CD14-positive monocyte (primary cell): ENCODE measurements around the gene MYO7A. TPM values are rescaled to one million over a fixed set of nuclear protein-coding genes. Genes with fewer than 3 reads are reported as not detected.

ENCODE experiments used
- DNase-seq, 3 donors: peaks; one replicate each; pipeline ENCODE4 v3.0.0-alpha.2; 2011 to 2022
- H2AFZ ChIP-seq: 2 replicates; pipeline ENCODE4 v1.6.0; 2012; ENCODE audit warnings: mild to moderate bottlenecking, low read depth, low read length, inconsistent platforms; ENCODE audit not compliant: insufficient read depth, poor library complexity, severe bottlenecking
- H3K27ac ChIP-seq, 2 donors: 1 replicate in 1 of 2; 2 replicates in 1 of 2; pipeline ENCODE4 v1.5.1; 2012 to 2013; ENCODE audit warnings: low read length in 2 of 2, control low read depth in 1 of 2, inconsistent platforms in 1 of 2, low read depth in 1 of 2, mild to moderate bottlenecking in 1 of 2
- H3K27me3 ChIP-seq, 2 donors: one replicate each; pipeline versions ENCODE4 v1.6.0 to v1.6.1; 2011 to 2013; ENCODE audit warnings: low read length in 2 of 2; ENCODE audit not compliant: control insufficient read depth in 2 of 2, insufficient read depth in 2 of 2
- H3K36me3 ChIP-seq, 2 donors: replicated peaks in 1 of 2; 1 replicate in 1 of 2; 2 replicates in 1 of 2; pipeline versions ENCODE4 v1.5.1 to v1.6.1; 2012 to 2013; ENCODE audit warnings: low read length in 2 of 2, control low read depth in 1 of 2, inconsistent platforms in 1 of 2, mild to moderate bottlenecking in 1 of 2; ENCODE audit not compliant: insufficient read depth in 2 of 2, control insufficient read depth in 1 of 2
- H3K4me1 ChIP-seq, 2 donors: 1 replicate in 1 of 2; 2 replicates in 1 of 2; pipeline versions ENCODE4 v1.5.1 to v1.6.1; 2012 to 2013; ENCODE audit warnings: low read length in 2 of 2, control low read depth in 1 of 2, inconsistent platforms in 1 of 2, mild to moderate bottlenecking in 1 of 2, moderate library complexity in 1 of 2; ENCODE audit not compliant: insufficient read depth in 2 of 2, control insufficient read depth in 1 of 2
- H3K4me2 ChIP-seq: replicated peaks from 2 replicates; pipeline ENCODE3; 2012; ENCODE audit warnings: low read length, moderate library complexity, mild to moderate bottlenecking; ENCODE audit not compliant: poor library complexity, severe bottlenecking; ENCODE audit errors: extremely low read depth
- H3K4me3 ChIP-seq, 3 experiments: fragments of 200-600 bp in 1 of 3; sonication (generic) in 1 of 3; replicated peaks in 1 of 3; 1 replicate in 2 of 3; 2 replicates in 1 of 3; pipeline ENCODE4 v1.5.1; 2011 to 2013; ENCODE audit warnings: low read length in 3 of 3, mild to moderate bottlenecking in 3 of 3, control low read depth in 2 of 3, low read depth in 2 of 3, inconsistent platforms in 1 of 3, moderate library complexity in 1 of 3
- H3K79me2 ChIP-seq: 2 replicates; pipeline ENCODE4 v1.6.0; 2012; ENCODE audit warnings: mild to moderate bottlenecking, control low read depth, inconsistent platforms, low read length, moderate library complexity; ENCODE audit not compliant: insufficient read depth
- H3K9ac ChIP-seq: 2 replicates; pipeline ENCODE4 v1.6.0; 2017; ENCODE audit warnings: low read length, mild to moderate bottlenecking; ENCODE audit not compliant: insufficient read depth, poor library complexity, severe bottlenecking
- H3K9me3 ChIP-seq, 2 donors: replicated peaks in 1 of 2; 1 replicate in 1 of 2; 2 replicates in 1 of 2; pipeline versions ENCODE4 v1.5.1 to v1.6.1; 2012 to 2013; ENCODE audit warnings: low read length in 2 of 2, control low read depth in 1 of 2; ENCODE audit not compliant: control insufficient read depth in 1 of 2, insufficient read depth in 1 of 2
- H4K20me1 ChIP-seq: 2 replicates; pipeline ENCODE4 v1.6.0; 2012; ENCODE audit warnings: mild to moderate bottlenecking, low read length, control low read depth, moderate library complexity; ENCODE audit not compliant: insufficient read depth
- H3K27ac Mint-ChIP-seq, 7 donors: one replicate each; pipeline ENCODE4 v1.8.0; 2020; ENCODE audit warnings: mild to moderate bottlenecking in 7 of 7, mixed read lengths in 7 of 7, moderate library complexity in 6 of 7, inconsistent platforms in 2 of 7
- H3K27me3 Mint-ChIP-seq, 3 donors: one replicate each; pipeline ENCODE4 v1.8.0; 2021 to 2022; ENCODE audit warnings: low read depth in 3 of 3, mild to moderate bottlenecking in 3 of 3, mixed read lengths in 3 of 3, moderate library complexity in 3 of 3, inconsistent platforms in 1 of 3
- H3K36me3 Mint-ChIP-seq, 2 donors: one replicate each; pipeline ENCODE4 v1.8.0; 2020; ENCODE audit warnings: mixed read lengths in 2 of 2, inconsistent platforms in 1 of 2, mild to moderate bottlenecking in 1 of 2
- H3K4me1 Mint-ChIP-seq: one replicate; pipeline ENCODE4 v1.8.0; 2020; ENCODE audit warnings: mild to moderate bottlenecking, mixed read lengths
- H3K4me3 Mint-ChIP-seq, 2 donors: one replicate each; pipeline ENCODE4 v1.8.0; 2020; ENCODE audit warnings: mild to moderate bottlenecking in 2 of 2, mixed read lengths in 2 of 2, moderate library complexity in 1 of 2
- H3K9me3 Mint-ChIP-seq, 7 donors: one replicate each; pipeline ENCODE4 v1.8.0; 2020 to 2022; ENCODE audit warnings: mixed read lengths in 7 of 7, mild to moderate bottlenecking in 6 of 7, moderate library complexity in 6 of 7, inconsistent platforms in 2 of 7
- CTCF ChIP-seq: fragments of 200-600 bp; IDR thresholded peaks from one replicate; pipeline ENCODE4 v1.8.0; 2022; ENCODE audit warnings: antibody characterized with exemption, mild to moderate bottlenecking
- WGBS: methylation state at CpG from one replicate; pipeline ENCODE4 v1.1.5; 2013; ENCODE audit warnings: missing lambda C conversion rate; ENCODE audit not compliant: insufficient coverage; 5-methylcytosine and 5-hydroxymethylcytosine counted together
- intact Hi-C, 2 donors: fragments of 100-400 bp; cut with micrococcal nuclease; formaldehyde crosslinking; loops; one replicate each; pipeline versions ENCODE4 v1.15.0 to v1.15.1; 2023
- polyA plus RNA-seq, 3 donors: library from polyadenylated mRNA; depleted of rRNA in 1 of 3; unstranded in 2 of 3; stranded (reverse) in 1 of 3; fragments of 300-500 nt in 2 of 3; fragments of >200 nt in 1 of 3; fragmentation: Illumina TruSeq in 2 of 3; gene quantifications; 1 replicate in 2 of 3; 2 replicates in 1 of 3; pipeline ENCODE4 v1.2.3, GENCODE V29; 2012 to 2021

MYO7A gene
- polyA plus RNA-seq, 3 donors = 3.5 to 7.8 (median 3.6) TPM

- H3K4me1 ChIP-seq = peaks cover 9 to 15% of the 10 kb centered on the region in 2 donors
- Mint-ChIP-seq H3K9me3 (peaks cover 0 to 3% (median 0%) of the 10 kb centered on the region in 7 donors), H3K4me3 (no peak overlapping the region), H3K4me1 (peaks cover 15% of the 10 kb centered on the region), H3K36me3 (no peaks in the 10 kb centered on the region), H3K27me3 (peaks cover 13 to 19% (median 14%) of the 10 kb centered on the region in 3 donors), H3K27ac (no peak overlapping the region)
- 71% methylated on average over 2 of the region's 4 CpGs for WGBS
- H3K9ac ChIP-seq = no peak overlapping the region
- H3K4me3 ChIP-seq = no peak overlapping the region
- no peaks in the 10 kb centered on the region for H3K79me2 ChIP-seq
- H3K36me3 ChIP-seq = no peaks in the 10 kb centered on the region
- H3K27ac ChIP-seq = no peak overlapping the region
- no peaks in the 10 kb centered on the region for H3K9me3 ChIP-seq
- H3K27me3 ChIP-seq = peaks cover 0 to 13% of the 10 kb centered on the region in 2 donors
- TF ChIP-seq CTCF = no peak
- no peak overlapping the region for H3K4me2 ChIP-seq
- DNase-seq = no peak
- intact Hi-C loops = loop anchor here in 1 of 2 donors (10.0 kb wide), 1 partner anchor 489 kb away; no protein-coding TSS in a partner anchor
- no peaks in the 10 kb centered on the region for H4K20me1 ChIP-seq
- H2AFZ ChIP-seq = no peak overlapping the region
Measured at GRCh38 chr11:77125695-77126094, 2.4 kb upstream of the MYO7A start.

GRCh38 chr11:77126156-77126775 lies 1.8 kb upstream of the MYO7A start:
- Mint-ChIP-seq H3K27me3 (peaks cover 13 to 19% (median 14%) of the 10 kb centered on the region in 3 donors), H3K27ac (no peak overlapping the region), H3K9me3 (peaks cover 0 to 3% (median 0%) of the 10 kb centered on the region in 7 donors), H3K4me3 (no peak overlapping the region), H3K4me1 (peaks cover 15% of the 10 kb centered on the region), H3K36me3 (no peaks in the 10 kb centered on the region)
- H3K4me3 ChIP-seq = no peak overlapping the region
- H3K27ac ChIP-seq = no peak overlapping the region
- H3K36me3 ChIP-seq = no peaks in the 10 kb centered on the region
- intact Hi-C loops = loop anchor here in 1 of 2 donors (10.0 kb wide), 1 partner anchor 489 kb away; no protein-coding TSS in a partner anchor
- no peaks in the 10 kb centered on the region for H3K79me2 ChIP-seq
- no peak for DNase-seq
- peaks cover 0 to 13% of the 10 kb centered on the region in 2 donors for H3K27me3 ChIP-seq
- no peaks in the 10 kb centered on the region for H3K9me3 ChIP-seq
- peaks cover 9 to 15% of the 10 kb centered on the region in 2 donors for H3K4me1 ChIP-seq
- H3K9ac ChIP-seq = no peak overlapping the region
- H3K4me2 ChIP-seq = no peak overlapping the region
- no peaks in the 10 kb centered on the region for H4K20me1 ChIP-seq
- WGBS = 92% methylated on average over 13 of the region's 17 CpGs
- peak overlapping the region; percentile 79 for H2AFZ ChIP-seq
- TF ChIP-seq CTCF = no peak
